HL-60 (cell line): ENCODE results near the gene CARS2.

ENCODE experiments used
- POLR2AphosphoS5 ChIP-seq: IDR thresholded peaks from 2 replicates; pipeline ENCODE4 v1.6.1; 2012; ENCODE audit warnings: low read depth
- REST ChIP-seq: IDR thresholded peaks from 2 replicates; pipeline ENCODE4 v1.6.1; 2012; ENCODE audit warnings: low read depth; ENCODE audit not compliant: insufficient replicate concordance
- SPI1 ChIP-seq: IDR thresholded peaks from 2 replicates; pipeline ENCODE4 v1.6.1; 2012; ENCODE audit warnings: low read depth, mild to moderate bottlenecking, borderline replicate concordance
- TF ChIP-seq, protein P1 (sequence below): IDR thresholded peaks from one replicate; pipeline ENCODE4 v1.5.1; 2011; ENCODE audit warnings: low read length, control low read depth, inconsistent platforms; ENCODE audit not compliant: insufficient read depth

DNA sequence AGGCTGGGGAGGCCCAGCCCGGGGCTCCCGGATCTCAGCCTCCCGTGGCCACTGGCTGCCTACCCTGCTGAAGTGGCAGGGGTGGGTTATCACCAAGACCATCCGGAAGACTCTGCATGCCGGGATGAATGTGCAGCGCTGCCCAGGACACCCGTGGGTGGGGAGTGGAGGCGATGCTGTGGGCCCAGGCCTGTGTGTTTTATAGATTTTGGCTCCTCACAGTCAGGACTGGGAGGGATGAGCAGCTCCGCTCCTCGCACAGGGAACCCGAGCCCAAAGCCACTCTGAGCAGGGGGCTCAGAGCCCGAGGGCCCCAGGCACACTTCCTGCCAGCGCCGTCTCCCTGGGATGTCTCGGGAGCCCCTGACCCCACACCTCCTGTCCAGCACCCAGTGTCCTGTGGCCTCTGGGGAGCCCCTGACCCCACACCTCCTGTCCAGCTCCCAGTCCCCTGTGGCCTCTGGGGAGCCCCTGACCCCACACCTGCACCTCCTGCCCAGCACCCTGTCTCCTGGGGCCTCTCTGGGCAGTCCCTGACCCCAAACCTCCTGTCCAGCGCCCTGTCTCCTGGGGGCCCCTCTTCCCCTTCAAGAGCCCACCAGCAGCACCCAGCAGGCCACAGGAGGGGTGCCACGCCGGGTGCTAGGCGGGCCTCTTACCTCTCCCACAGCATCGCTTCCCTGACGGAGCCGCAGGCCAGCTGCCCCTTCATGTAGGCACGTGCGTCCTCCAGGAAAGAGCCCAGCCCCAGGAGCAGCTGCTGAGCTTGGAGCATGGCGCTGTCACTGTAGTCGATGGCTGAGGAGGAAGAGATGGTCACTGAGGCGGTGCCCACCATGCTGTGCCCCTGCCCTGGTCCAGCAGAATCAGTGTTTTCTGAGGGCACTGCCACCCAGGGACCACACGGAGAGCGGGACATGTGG lies 59.2 kb downstream of the CARS2 start:
- TF ChIP-seq SPI1 (no peak), POLR2AphosphoS5 (peak; percentile 19), REST (no peak)
- TF ChIP-seq, protein P1, sequence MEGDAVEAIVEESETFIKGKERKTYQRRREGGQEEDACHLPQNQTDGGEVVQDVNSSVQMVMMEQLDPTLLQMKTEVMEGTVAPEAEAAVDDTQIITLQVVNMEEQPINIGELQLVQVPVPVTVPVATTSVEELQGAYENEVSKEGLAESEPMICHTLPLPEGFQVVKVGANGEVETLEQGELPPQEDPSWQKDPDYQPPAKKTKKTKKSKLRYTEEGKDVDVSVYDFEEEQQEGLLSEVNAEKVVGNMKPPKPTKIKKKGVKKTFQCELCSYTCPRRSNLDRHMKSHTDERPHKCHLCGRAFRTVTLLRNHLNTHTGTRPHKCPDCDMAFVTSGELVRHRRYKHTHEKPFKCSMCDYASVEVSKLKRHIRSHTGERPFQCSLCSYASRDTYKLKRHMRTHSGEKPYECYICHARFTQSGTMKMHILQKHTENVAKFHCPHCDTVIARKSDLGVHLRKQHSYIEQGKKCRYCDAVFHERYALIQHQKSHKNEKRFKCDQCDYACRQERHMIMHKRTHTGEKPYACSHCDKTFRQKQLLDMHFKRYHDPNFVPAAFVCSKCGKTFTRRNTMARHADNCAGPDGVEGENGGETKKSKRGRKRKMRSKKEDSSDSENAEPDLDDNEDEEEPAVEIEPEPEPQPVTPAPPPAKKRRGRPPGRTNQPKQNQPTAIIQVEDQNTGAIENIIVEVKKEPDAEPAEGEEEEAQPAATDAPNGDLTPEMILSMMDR = no peak
